GM21619 (cell line): ENCODE data around the gene GPC6.

Experiments used
- ATAC-seq: cut with Tn5 transposase; IDR thresholded peaks from one replicate; pipeline ENCODE4 v1.9.1; 2021; ENCODE audit not compliant: unreplicated experiment

The GPC6 gene

DNA sequence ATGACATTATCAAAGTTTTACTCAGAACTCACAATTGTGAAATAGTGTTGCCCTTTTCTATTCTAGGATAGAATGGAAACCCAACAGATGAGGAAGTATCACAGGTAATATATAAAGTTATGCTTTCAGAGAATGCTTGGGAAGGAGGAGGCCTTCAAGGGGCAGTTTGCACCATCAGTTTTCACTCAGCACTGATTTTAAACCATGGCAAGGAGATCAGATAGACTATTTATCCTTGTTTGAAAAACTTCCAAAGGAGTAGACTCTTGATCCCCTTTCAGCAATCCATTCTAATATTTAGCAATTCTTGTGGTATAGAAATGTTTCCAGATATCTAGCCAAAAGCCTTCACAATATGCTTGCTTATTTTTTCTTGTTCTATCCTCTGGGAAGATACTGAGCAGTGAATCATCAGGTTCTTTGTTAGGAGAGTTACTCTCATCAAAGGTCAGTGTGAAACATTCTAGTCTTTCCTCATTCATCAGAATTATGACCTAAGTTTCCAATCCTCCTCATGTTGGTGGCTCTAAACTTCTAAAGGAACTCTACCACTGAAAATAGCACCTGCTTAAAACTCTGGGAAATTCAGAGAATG is 3.8 kb downstream of the GPC6 start:
- ATAC-seq = no peak

DNA sequence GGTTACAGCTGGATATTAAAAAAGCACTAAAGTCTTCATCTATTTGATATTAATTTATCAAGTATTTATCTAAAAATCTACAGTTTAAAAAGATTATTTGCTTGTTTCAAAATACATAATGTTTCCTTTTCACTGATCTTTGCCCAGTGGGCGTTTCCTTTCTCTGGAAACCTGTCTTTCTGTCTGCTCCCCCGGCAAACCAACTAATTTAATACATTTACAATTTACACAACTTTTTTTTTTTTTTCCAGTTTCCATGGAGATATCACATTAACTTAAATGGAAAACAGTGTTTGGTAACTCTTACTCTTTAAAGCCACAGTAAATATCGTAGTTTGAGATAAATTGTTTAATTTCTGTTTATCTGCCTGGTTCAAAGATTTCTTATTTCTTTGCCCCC is 5.3 kb downstream of the GPC6 start:
- ATAC-seq = no peak

DNA sequence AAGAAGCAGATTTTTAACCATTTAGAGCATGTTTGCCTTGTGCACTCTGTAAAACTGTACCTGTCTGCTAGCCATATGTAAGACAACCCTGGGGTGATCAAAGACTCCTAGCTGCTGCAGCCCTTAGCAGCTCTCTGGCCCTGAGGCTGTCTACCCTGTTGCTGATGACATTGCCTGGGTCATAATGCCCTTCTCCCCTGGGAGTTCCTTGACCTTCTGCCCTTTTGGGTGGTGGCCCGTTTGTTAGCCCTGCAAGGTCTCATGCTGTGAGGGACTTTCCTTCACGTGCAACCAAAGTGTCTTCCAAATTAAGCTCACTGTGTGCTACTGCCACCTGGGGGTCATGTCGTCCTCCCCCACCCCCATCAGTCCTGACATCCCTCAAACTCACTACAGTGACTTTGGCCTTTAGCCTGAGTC is 7.4 kb downstream of the GPC6 start:
- ATAC-seq = no peak

DNA sequence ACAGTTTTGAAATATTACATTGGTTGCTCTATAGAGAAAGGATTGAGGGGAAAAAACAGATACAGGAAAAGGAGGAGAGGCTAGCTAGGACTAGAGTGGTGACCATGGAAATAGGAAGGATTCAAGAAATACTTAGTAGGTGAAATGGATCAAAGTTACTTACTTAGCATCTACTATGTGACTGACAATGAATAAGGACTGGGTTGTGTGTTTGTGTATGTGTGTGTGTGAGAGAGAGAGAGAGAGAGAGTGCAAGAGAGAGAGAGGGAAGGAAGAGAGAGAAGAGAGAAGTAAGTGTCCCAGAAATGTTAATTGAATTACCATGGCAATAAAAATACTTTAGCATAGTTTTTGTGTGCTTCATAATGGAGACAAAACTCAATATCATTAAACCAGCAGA is 7.9 kb downstream of the GPC6 start:
- ATAC-seq = no peak

DNA sequence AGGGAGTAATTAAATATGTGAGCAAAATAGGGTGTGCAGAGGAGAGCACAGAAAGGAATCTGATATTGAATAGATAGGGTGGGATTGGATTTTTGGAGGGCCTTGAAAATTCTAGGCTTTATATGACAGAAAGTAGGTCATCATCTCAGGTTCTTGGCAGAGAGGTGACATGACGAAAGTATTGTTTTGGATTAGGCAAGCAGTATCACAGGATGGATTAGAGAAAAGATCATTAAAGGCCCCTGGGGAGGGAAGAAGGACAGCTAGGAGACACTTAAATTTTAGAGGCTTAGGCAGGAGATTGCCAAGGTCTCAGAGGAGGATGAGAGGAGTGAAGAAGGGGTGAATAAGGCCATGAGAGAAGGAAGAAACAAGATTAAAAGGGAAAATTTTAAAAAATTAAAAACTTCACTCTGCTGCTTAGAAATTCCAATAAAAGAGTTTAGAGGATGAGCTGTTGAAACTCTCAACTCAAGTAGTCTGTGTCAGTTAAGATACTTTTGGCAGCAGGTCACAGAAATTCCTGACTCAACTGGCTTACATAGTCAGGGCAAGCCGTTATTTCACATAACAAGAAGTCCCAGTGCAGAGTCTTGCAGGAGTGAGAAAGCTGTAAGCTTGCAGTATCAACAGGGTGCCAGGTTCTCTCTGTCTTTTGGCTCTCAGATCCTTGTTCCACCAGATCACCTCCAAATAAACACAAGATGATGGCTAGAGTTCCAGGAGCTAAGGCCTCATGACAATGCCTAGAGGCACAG is 8.8 kb downstream of the GPC6 start:
- ATAC-seq = no peak

GRCh38 chr13:93238711-93239110 is 12.1 kb downstream of the GPC6 start:
- no peak for ATAC-seq

DNA sequence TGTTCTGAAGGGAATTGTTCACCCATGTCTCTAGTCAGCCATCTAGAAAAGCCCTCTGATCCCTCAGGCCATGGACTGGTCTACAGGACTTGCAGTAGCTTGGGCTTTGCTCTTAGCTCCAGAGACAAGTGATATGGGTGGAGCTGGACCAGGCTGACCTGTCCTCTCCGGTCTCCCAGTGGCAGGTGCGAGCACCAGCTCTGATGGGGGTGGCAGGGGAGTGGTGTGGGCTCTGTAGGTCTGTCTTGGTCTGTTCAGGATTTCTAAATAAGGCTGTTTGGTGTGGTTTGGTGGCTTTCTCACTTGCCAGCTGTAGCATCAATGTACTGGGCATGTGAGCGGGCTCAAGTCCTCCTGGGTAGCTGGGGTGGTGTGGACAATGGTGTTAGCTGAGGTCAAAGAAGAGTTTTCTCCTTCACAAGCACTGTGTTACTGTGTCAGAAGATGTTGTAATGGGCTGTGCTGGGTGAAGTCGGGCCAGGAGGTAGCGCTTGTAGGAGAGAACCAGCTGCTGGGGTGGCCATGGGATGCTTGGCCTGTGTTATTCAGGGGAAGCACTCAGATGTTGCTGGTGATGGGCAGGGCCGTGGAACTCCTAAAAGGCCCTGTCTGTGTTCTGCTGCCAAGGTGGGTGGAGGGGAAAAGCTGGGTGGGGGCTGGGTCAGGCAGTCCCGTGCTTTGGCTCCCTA is 16.9 kb downstream of the GPC6 start:
- no peak for ATAC-seq

- no peak for ATAC-seq
Measured at GRCh38 chr13:93244141-93244917, 17.7 kb downstream of the GPC6 start.

GRCh38 chr13:93244918-93245280 is 18.3 kb downstream of the GPC6 start:
- ATAC-seq = no peak

DNA sequence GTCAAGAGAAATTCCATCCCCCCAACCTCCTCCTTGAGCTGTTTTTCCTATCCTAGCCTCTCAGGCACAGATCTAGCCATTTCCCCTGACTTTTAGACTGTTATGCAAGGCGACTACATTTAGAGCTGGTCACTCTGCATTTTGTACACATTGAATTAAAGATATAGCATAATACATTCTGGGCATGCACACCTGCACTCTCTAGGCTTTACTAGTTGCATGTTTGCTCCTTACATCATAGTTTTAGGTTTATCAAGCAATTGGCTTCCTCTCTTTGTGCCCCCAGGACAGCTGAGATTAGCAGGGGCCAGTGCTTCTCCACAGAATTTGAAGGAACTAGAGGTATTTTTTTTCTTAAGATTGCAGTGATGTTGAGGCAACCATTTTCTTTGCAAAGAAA is 19.5 kb downstream of the GPC6 start:
- no peak for ATAC-seq

DNA sequence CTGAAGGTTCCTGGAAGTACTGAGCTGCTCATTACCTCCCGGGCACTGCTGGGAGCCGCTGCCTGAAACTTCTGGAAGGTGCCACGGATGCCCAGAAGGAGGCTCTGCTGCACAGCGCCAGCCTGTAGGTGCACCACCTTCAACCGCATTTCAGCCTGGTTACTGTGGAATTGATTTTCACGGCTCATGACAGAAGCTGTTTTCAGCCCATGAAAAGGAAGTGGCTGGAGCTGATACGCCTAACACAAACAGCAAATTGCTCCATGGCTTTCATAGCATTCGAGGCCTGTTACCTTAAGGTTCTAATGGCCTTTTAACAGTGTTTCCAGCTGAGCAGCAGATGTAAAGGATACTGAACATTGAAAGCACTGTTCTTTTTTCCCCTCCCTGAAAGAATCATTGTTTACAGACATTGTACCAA is 22.0 kb downstream of the GPC6 start:
- no peak for ATAC-seq

GRCh38 chr13:93249364-93250306 is 23.0 kb downstream of the GPC6 start:
- ATAC-seq = no peak

- no peak for ATAC-seq
Measured at GRCh38 chr13:93254775-93255174, 28.2 kb downstream of the GPC6 start.

DNA sequence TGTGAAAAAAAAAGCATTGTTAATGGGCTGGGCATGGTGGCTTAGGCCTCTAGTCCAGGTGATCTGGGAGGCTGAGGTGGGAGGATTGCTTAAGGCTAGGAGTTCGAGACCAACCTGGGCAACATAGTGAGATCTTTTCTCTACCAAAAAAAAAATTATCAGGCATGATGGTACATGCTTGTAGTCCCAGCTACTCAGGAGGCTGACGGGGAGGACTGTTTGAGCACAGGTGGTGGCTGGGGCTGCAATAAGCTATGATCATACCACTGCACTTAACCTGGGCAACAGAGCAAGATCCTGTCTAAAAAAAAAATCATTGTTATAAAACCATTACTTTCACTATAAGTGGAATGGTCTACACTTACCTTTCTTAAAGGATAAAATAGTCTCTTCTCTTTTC is 30.4 kb downstream of the GPC6 start:
- no peak for ATAC-seq

DNA sequence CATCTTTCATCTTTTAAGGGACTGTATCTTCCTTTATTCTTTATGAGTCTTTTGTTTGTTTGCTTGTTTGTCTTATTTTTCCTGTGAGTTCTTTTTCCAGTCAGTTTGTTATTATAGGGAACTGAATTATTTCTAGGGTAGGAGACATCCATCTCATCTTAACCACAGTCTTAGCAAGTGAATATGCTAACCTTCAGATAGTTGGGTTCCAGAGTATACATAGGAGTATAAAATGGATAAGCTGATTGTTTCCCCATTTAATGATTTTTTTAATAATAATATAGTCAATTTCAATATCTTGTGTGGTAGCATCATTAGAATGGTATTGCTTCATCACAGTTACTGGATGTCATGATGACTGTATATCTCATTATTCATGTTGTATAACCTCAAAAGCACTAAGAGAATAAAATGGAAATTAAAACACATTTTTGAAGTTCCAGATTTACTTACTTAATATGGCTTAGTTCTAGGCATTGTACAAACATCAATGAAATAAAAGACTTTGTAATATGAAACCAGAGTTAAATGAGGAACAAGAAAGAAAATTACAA is 33.0 kb downstream of the GPC6 start:
- no peak for ATAC-seq

- ATAC-seq = no peak
Measured at GRCh38 chr13:93260591-93260990, 34.0 kb downstream of the GPC6 start.

- no peak for ATAC-seq
Measured at GRCh38 chr13:93262729-93263345, 36.2 kb downstream of the GPC6 start.

- ATAC-seq = no peak
Measured at GRCh38 chr13:93264876-93265275, 38.3 kb downstream of the GPC6 start.

- no peak for ATAC-seq
Measured at GRCh38 chr13:93265800-93266199, 39.2 kb downstream of the GPC6 start.

DNA sequence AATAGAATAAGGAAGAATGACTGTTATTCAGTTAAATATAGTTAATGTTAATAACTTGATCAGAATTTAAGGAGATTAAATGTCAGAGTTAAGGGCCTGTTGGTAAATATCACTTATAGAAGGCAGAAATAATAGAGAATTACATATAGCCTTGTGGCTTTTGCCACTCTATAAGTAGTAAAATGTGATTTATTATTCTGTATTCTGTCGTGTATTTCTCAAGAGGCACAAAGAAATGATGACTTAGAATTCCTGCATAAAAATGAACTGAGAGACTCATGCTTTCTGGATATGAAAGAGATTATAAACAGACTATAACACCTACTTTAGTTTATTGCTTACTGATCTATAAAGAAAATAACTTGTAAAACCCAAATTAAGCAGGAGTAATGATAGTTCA is 40.1 kb downstream of the GPC6 start:
- ATAC-seq = no peak
